Hepatic stellate cell (primary cell): ENCODE results near the gene CLMP.
"Not testable (repeated sequence)": the region's sequence is repeated elsewhere in the genome, so short reads cannot be mapped to it uniquely, and the experiment has no call there.

Experiments used
- DNase-seq: peaks from one replicate; pipeline ENCODE4 v3.0.0; 2011; ENCODE audit warnings: low spot score

Gene CLMP

DNA sequence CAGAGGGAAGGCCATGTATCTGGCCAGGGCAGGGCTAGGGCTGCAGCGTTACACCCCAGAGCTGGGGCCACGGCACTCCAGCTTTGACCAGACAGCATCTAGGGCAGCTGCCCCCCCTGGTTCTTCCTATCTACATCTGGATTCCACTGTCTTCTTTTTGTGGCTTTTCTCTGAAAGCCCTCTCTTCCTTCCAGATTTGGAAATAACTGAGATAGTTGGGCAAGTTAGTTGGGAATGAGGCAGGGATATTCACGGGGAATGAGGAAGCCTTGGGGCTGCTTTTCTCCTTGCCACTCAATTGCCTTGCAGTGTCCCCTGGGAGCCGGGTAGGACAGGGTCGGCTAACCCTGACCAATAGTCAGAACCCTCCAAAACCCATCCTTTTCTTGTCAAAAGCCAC, 26.8 kb downstream of the CLMP start:
- DNase-seq, result no peak

DNA sequence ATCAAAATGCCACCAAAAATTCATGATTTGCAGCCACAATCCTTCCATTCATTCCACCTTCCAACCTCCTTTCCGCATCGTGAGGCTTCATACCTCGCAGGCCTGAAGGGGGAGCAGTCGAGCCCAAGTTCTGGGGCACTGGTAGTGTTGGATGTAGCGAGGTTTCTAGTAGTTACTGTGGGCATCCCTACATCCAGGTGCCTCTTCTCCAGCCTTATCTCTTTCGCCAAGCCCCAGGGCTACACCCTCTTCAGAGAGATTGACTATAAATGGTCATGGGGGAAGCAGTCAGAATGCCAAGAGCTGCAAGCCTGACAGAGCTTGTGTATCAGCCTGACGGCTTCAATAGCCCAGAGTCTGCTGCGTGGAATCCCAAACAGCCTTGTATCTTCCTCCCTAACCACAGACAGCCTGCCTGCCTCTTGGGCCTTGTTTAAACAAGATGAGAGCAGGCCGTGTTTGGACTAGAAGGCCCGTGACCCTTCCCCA, 28.9 kb downstream of the CLMP start:
- DNase-seq, result peak; percentile 52

- DNase-seq, result no peak
Measured at GRCh38 chr11:123164732-123165450, 30.2 kb downstream of the CLMP start.

DNA sequence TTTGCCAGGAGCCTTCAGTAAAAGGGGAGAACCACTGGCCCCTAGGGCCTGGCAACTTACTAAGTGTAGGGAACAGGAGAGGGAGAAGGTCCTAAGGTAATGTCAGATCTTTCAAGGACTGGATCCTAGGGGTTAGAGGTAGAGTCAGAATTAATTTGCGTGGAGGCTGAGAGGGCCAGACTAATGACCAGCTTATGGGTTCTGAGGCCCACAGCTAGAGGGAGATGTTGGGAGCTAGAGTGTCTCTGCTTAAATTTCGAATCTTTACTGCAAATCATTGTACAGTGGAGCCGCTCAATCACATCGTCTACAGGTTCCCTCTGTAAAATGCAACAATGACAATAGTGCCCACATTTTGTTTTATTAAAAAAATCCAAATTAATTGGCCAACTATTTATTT, 31.4 kb downstream of the CLMP start:
- no peak for DNase-seq

GRCh38 chr11:123161376-123162030, 33.5 kb downstream of the CLMP start:
- no peak for DNase-seq

GRCh38 chr11:123159183-123159857, 35.7 kb downstream of the CLMP start:
- no peak for DNase-seq

- DNase-seq, result no peak
Measured at GRCh38 chr11:123158033-123159003, 36.7 kb downstream of the CLMP start.

DNA sequence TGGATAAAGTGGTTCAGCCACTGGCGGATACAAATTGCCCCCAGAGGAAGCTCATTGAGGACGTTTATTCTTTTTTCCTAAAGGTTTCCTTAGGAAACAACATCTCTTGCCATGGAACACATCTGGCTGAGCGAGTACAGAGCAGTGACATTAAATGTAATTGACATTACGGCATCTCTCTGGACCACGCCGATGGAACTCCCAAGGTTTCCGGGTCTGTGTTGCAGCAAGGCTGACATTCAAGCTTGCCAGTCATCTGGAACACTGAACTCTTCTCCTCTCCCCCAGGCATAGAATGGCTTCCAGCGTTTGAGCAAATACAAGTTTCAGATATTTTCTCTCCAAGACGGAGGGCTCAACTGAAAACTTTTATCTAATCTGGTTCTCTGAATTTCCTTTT, 42.1 kb downstream of the CLMP start:
- no peak for DNase-seq

DNA sequence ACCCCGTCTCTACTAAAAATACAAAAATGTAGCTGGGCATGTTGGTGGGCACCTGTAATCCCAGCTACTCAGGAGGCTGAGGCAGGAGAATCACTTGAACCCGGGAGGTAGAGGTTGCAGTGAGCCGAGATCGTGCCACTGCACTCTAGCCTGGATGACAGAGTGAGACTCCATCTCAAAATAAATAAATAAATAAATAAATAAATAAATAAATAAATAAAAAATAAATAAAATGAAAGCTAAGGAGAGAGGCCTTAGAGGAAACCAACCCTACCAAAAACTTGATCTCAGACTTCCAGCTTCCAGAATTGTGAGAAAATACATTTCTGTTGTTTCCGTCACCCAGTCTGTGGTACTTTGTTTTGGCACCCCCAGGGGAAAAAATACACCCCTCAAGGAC, 42.7 kb downstream of the CLMP start:
- not testable (repeated sequence) for DNase-seq

DNA sequence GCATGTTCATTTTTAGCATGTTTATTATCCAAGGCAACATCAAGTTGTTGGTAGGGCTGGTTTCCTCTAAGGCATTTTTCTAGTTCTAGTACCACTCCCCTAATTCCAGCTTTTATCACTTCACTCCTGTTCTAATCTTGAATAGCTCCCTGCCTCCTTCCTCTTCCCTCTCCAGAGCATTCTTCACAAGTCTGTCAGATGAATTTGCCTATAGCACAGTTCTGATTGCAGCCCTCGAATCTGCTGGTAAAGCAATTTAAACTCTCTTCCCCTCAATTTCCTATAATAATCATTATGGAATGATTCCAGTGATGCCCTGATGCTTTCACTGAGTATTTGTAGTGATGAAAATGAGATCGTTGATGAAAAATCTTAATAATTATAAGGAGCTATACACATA, 43.3 kb downstream of the CLMP start:
- no peak for DNase-seq

GRCh38 chr11:123151366-123151765, 43.7 kb downstream of the CLMP start:
- no peak for DNase-seq

- DNase-seq, result no peak
Measured at GRCh38 chr11:123150882-123151281, 44.2 kb downstream of the CLMP start.

- DNase-seq, result no peak
Measured at GRCh38 chr11:123148965-123149364, 46.1 kb downstream of the CLMP start.

- no peak for DNase-seq
Measured at GRCh38 chr11:123145661-123146060, 49.4 kb downstream of the CLMP start.

DNA sequence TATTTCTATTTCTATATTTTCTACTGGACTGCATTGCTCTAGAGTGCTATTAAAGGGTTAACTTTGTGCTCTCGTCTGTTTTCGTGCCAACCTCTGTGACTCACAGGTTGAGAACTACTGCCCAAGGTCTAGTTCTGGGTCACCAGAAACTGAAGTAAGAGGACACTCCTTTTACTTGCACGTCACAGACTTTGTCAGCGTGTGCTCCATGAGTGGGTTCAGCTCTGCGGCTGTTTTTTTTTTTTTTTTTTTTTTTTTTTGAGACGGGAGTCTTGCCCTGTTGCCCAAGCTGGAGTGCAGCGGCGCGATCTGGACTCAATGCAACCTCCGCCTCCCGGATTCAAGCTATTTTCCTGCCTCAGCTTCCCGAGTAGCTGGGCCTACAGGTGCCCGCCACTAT, 49.8 kb downstream of the CLMP start:
- peak; percentile 82 for DNase-seq

GRCh38 chr11:123144707-123145106, 50.3 kb downstream of the CLMP start:
- DNase-seq, result no peak

DNA sequence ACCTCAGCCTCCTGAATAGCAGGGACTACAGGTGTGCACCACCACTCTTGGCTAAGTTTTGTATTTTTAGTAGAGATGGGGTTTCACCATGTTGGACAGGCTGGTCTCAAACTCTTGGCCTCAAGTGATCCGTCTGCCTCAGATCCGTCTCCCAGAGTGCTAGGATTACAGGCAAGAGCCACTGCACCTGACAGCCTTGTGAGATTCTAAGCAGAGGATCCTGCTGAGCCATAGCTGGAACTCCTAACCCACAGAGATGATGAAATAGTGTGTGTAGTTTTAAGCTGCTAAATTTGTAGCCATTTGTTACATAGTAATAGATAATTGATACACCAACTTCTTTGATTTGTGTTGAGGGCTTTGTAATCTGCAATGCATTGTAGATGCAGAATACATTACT, 51.1 kb downstream of the CLMP start:
- no peak for DNase-seq

DNA sequence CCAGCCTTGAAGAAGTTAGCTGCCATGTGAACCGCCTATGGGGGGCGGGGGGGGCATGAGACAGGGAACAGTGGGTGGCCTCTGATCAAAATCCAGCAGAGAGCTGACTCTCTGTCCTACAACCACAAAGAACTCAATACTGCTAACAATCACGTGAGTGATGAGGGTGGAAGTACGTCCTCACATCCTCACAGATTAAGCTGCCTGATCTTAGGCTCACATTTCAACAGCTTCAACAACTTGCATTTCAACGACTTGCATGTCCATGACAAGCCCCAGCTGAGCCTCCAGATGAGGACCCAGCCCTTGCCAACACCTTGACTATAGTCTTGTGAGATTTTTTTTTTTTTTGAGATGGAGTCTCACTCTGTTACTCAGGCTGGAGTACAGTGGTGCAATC, 51.6 kb downstream of the CLMP start:
- no peak for DNase-seq

- DNase-seq, result no peak
Measured at GRCh38 chr11:123139206-123139605, 55.8 kb downstream of the CLMP start.

GRCh38 chr11:123137431-123138224, 57.4 kb downstream of the CLMP start:
- DNase-seq, result peak; percentile 74

DNA sequence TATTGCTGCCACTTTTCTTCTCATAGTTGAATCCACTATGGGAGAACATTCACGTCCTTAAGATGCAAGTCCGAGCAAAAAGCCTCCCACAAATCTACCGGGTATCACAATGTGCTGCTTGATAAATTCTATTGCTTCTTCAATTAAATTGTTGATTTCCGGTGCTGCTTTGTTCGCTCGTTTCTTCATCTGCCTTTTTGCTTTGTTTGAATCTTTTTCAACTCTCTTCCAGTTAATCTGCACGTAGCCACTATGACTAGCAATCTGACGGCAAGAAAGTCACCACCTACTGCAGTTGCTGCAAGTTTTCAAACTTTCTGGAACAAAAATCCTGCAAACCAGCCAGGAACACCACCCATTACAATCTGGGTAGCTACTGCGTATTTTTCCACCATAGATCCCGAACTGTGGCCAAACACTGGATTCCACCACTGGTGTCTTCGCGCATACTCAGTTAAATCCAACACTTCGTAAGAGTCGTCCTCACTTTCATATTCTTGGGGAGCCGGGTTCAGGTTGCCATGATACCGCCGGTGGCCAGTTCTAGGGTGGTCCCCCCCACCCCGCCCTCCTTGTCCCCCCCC, 59.1 kb downstream of the CLMP start:
- no peak for DNase-seq
